ENCODE results near the gene SPG7.

- TF ChIP-seq ZNF549 (tag by site-specific recombination; IDR thresholded peaks at IDR 0.05) (no peak), CTCF (tag by site-specific recombination; IDR thresholded peaks at IDR 0.05) (no peak), ZBTB1 (tag by site-specific recombination; IDR thresholded peaks at IDR 0.05) (no peak), ZNF121 (tag by site-specific recombination; IDR thresholded peaks at IDR 0.05) (no peak), REST (tag by site-specific recombination; IDR thresholded peaks at IDR 0.05) (no peak), ZNF530 (tag by site-specific recombination; IDR thresholded peaks at IDR 0.05; ENCODE audit: low read depth) (no peak), SETDB1 (IDR thresholded peaks at IDR 0.05; ENCODE audit: insufficient read length, low read length) (no peak), ZIC2 (tag by site-specific recombination; IDR thresholded peaks at IDR 0.05) (no peak), ZNF580 (tag by site-specific recombination; IDR thresholded peaks at IDR 0.05) (no peak), ZNF175 (tag by site-specific recombination; IDR thresholded peaks at IDR 0.05) (no peak), ZBTB49 (tag by site-specific recombination; IDR thresholded peaks at IDR 0.05; ENCODE audit: low read depth) (no peak), ZNF18 (tag by site-specific recombination; IDR thresholded peaks at IDR 0.05) (no peak)
These were observed 81.2 kb downstream of the SPG7 start for GRCh38 chr16:89589241-89589926.

Data from HEK293 (cell line).